Urinary bladder (tissue), 4 donors: ENCODE data around the gene NINL. TPM values are rescaled to one million over a fixed set of nuclear protein-coding genes. Genes with fewer than 3 reads are reported as not detected.
"Not testable (repeated sequence)": the region's sequence is repeated elsewhere in the genome, so short reads cannot be mapped to it uniquely, and the experiment has no call there.

Source experiments
- DNase-seq: peaks from one replicate; pipeline ENCODE4 v3.0.0-alpha.2; 2015; ENCODE audit errors: extremely low spot score
- H3K27ac ChIP-seq: one replicate; pipeline ENCODE4 v1.5.1; 2013; ENCODE audit warnings: low read depth, mild to moderate bottlenecking, moderate library complexity
- H3K36me3 ChIP-seq: one replicate; pipeline ENCODE4 v1.6.1; 2013; ENCODE audit warnings: mild to moderate bottlenecking, moderate library complexity; ENCODE audit not compliant: insufficient read depth
- H3K4me1 ChIP-seq: one replicate; pipeline ENCODE4 v1.6.1; 2013; ENCODE audit warnings: mild to moderate bottlenecking, moderate library complexity; ENCODE audit not compliant: insufficient read depth
- H3K4me3 ChIP-seq: one replicate; pipeline ENCODE4 v1.5.1; 2013; ENCODE audit warnings: low read depth, low read length
- WGBS: extraction: QIAGEN DNeasy Blood & Tissue Kit; methylation state at CpG from one replicate; pipeline ENCODE4 v1.1.7; 2013; 5-methylcytosine and 5-hydroxymethylcytosine counted together
- polyA plus RNA-seq: library from polyadenylated mRNA; stranded (reverse); fragments of 200-250 nt; gene quantifications from one replicate; pipeline ENCODE4 v1.2.3, GENCODE V29; 2013
- total RNA-seq: library from RNA; depleted of rRNA; stranded (reverse); fragments of >200 nt; gene quantifications from one replicate; pipeline ENCODE4 v1.2.3, GENCODE V29; 2014
- donor health status: healthy with polysubstance abuse.
- donor health status: healthy.

Gene NINL
- total and polyA plus RNA-seq, 2 donors = 6.2 to 11.3 TPM

DNA sequence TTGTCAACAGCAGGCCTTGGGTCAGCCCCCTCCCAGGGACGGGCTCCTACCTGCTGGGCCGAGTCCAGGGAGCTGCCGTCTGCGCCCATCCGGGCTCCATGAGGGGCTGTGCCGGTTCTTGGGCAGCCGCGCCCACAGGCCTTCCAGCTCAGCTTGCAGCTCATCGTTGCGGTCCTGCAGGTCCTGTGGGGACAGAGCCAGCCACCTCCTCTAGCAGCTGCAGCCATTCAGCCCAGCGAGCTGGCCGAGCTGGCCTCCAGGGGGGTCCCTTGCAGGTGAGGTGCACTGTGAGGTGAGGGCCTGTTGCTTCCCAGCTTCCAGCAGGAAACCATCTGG, 103.4 kb downstream of the NINL start:
- Histone ChIP-seq H3K4me3 (no peak overlapping the region), H3K27ac (no peak overlapping the region), H3K4me1 (no peaks in the 10 kb centered on the region), H3K36me3 (peaks cover 2% of the 10 kb centered on the region)
- 95% methylated on average over 12 of the region's 12 CpGs for WGBS
- DNase-seq = no peak

DNA sequence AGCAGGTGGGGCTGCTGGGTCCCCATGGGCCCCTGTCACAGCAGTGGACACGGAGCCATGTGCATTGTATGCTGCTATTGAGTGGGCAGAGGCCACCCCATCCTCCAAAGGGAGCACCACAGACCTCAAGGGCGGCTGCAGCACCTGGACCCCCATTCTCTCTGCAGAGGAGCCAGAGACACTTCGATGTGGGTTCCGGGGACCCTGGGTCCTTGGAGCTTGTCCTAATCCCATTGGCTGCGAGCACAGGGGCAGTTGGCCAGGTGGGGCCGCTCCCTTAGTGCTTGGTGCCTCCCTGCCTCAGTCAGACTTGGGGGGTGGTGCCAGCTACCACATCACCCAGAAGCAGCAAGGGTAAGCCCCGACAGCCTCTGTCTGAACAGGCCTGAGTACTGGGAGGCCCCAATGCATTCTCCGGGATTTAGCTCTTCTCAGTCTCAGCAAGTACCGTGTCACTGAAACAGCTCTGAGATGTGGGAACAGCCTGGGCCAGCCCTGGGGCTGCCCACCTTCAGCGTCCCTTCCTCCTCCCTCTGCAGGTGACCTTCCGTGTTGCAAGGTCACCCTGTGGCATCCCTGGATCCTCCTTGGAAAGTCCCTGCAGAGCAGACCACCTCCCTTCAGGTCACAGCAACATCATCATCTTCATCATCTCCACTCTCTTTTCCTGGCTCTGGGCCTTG, 104.0 kb downstream of the NINL start:
- Histone ChIP-seq H3K36me3 (peaks cover 2% of the 10 kb centered on the region), H3K27ac (no peak overlapping the region), H3K4me1 (no peaks in the 10 kb centered on the region), H3K4me3 (no peak overlapping the region)
- WGBS = 90% methylated on average over 11 of the region's 11 CpGs
- DNase-seq = no peak

DNA sequence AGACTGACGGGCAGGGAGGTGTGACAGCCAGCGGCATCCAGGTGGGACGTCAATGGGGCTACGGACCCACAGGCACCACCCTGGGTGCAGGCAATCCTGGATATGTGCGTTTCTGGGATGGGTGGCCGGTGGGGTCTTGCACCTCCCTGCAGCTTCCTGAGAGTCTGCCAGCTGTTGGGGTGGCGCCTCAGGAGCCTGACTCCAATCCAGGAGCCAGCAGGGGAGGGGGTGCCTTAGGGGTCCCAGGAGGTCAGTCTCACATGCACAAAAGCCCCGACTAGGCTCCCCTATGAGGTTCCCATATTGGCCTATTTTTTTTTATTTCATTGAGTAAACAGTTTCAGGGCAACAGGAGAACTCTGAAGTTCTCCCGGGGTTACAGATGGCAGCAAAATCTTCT, 104.5 kb downstream of the NINL start:
- no peak for DNase-seq
- Histone ChIP-seq H3K27ac (no peak overlapping the region), H3K36me3 (peaks cover 2% of the 10 kb centered on the region), H3K4me1 (no peaks in the 10 kb centered on the region), H3K4me3 (no peak overlapping the region)
- 92% methylated on average over 9 of the region's 9 CpGs for WGBS

DNA sequence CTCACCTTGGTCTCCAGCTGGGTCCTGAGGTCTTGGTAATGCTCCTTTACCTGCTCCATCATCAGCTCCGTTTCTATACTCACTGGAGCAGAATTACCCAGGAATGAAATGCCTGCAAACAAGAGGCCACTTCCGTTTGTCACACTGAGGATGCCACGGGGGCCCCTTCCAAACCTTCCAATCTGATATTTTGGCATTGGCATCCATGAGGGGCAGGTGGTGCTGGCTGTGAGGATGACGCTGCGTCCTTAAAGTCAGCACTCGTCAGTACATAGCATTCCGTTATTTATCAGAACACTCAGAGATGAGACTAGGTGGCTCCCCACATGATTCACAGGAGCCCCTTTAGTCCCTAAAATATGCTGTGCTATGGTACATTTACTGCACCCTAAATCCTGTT, 105.2 kb downstream of the NINL start:
- 94% methylated on average over 7 of the region's 7 CpGs for WGBS
- H3K4me1 ChIP-seq = no peaks in the 10 kb centered on the region
- H3K4me3 ChIP-seq = no peak overlapping the region
- no peak for DNase-seq
- peaks cover 2% of the 10 kb centered on the region for H3K36me3 ChIP-seq
- H3K27ac ChIP-seq = no peak overlapping the region

DNA sequence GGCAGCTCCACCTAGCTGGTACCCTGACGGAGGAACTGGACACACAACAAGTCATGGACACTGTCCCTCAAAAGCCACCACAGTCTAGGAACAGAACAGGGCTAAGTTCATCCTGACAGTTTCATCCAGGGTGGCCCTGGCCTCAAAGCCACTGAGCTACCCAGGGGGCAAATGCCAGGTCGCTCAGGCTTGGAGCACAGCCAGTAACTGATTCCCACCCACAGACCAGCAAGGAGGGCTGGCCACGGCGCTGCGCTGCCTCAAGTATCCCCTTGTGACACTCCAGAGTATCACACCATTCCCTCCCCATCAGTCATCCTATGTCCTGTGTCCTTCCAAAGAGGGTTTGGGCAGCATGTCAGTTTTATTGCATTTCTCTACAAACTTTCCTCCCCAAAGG, 105.7 kb downstream of the NINL start:
- H3K27ac ChIP-seq = no peak overlapping the region
- no peak for DNase-seq
- no peak overlapping the region for H3K4me3 ChIP-seq
- no peaks in the 10 kb centered on the region for H3K4me1 ChIP-seq
- peaks cover 2% of the 10 kb centered on the region for H3K36me3 ChIP-seq
- 84% methylated on average over 5 of the region's 5 CpGs for WGBS

DNA sequence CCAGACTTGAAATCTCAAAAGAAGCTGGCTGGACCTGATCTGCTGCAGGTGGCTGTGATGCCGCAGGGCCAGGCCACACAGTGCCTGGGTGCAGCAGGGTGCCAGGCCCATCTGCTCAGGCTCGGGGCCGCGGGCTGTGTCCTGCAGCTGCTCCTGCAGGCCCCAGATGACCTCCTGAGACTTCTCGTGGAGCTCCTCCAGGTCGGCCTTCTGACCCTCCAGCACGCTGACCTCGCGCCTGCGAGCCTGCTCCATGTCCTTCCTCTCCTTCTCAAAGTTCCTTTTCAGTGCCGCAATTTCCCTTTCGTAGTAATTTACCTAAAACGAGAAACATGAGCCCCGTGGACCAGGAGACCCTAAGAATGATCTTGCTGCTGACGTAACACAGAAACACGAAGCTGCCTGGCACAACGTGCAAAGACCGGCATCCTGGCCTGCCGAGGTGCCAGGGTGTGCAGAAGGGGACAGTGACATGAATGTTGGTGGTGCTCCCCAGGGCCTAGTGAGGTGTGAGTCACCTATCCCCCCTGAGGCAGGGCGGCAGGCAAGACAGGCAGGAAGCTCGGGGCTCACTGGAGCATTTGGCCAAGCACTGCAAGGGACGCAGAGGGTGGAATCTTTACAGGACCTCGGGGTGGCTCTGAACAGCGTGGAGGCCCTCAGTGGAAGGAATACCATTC, 106.3 kb downstream of the NINL start:
- Histone ChIP-seq H3K4me3 (no peak overlapping the region), H3K4me1 (no peaks in the 10 kb centered on the region), H3K27ac (no peak overlapping the region), H3K36me3 (peaks cover 2% of the 10 kb centered on the region)
- DNase-seq = no peak
- WGBS = 92% methylated on average over 24 of the region's 24 CpGs

DNA sequence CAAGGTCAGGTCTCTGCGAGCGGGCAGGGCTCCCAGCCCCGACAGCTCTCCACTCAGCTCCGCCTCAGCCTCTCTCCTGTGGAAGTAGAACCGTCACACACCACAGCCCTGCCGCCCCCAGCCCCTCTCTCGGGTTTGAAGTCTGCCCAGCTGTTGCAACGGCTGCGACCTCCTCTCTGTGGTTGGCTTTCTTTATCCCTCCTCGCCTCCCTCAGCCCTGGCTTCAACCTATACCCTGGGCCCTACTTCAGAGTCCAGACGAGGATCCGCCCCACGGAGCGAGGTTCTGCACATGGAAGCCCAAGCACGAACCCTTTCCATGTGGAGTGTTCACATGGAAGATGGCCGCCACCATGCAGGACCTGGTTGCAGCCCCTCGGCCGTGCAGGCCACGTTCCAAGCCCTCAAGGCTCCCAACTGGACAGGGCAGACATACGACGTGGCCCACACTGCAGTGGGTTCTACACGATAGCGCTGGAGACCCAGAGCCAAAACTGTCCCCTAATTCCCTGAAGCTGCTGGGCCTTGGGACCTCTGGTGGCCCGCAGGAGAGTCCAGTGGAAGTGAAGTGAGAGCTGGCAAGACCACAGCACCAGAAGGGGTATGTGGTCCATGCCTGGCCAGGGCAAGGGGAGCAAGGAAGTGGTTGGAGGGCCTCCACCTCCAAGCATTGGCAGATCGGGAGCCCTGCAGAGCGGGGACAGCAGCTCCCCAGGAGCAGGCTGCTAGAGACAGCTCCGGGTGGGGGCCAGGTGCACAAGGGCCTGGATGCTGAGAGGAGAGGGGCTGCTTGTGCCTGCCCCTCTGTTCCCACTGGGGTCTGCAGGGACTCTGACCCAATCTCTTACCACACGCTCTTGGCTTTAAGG, 108.1 kb downstream of the NINL start:
- Histone ChIP-seq H3K4me3 (no peak overlapping the region), H3K4me1 (no peaks in the 10 kb centered on the region), H3K27ac (no peak overlapping the region), H3K36me3 (peaks cover 2% of the 10 kb centered on the region)
- WGBS = 93% methylated on average over 28 of the region's 28 CpGs
- DNase-seq = no peak

DNA sequence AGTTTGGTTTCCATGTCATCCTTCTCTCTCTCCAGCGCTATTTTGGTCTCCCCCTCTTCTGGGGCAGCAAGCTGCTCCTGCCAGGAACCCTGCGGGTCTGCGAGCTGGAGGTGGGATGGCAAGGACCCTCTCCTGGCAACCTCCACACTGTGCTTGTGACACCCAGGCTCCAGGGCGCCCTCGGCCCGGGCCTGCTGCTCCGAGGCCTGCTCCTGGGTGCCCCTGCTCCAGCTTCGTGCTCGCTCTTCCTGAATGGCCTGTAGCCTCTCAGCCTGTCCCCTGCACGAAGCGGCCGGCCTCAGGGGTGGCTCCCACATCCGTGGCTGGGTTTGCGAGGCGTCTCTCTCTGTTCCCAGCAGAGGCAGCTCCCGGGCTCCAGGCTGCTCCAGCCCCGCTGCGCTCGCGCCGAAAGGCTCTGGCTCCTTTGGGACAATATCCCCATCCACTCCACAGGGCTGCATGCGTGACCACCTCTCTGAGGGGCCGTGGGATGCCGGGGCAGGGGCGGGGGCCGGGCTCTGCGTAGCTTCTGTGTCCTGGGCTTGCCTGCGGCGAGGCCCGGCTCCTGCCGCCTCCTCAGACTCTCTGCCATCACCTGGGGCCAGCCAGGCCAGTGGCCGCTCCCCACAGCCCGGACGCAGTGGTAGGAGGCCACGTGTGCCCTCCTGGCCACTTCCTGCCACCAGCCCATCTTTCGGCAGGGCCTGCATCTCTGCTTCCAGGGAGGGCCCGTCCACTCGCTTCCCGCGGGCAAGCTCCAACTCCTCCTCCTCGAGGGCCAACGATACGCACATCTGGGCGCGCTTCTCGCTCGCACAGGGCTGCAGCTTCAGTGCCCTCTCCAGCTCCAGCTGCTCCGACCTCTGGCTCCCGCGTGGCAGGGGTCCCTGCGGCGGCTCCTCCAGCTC, 109.0 kb downstream of the NINL start:
- 94% methylated on average over 52 of the region's 52 CpGs for WGBS
- Histone ChIP-seq H3K4me1 (no peaks in the 10 kb centered on the region), H3K4me3 (no peak overlapping the region), H3K36me3 (no peaks in the 10 kb centered on the region), H3K27ac (no peak overlapping the region)
- DNase-seq = no peak

DNA sequence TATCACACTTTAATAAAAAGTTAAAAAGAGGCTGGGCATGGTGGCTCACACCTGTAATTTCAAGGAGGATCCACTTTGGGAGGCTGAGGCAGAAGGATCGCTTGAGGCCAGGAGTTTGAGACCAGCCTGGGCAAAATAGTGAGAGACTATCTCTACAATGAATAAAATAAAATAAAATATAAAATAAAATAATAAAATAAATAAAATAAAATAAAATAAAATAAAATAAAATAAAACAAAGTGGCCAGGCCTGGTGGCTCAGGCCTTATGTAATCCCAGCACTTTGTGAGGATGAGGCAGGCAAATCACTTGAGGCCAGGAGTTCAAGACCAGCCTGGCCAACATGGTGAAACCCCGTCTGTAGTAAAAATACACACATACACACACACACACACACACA, 112.0 kb downstream of the NINL start:
- H3K27ac ChIP-seq, H3K4me3 ChIP-seq, DNase-seq, H3K36me3 ChIP-seq, H3K4me1 ChIP-seq: not testable (repeated sequence)
- 95% methylated on average over 2 of the region's 2 CpGs for WGBS

DNA sequence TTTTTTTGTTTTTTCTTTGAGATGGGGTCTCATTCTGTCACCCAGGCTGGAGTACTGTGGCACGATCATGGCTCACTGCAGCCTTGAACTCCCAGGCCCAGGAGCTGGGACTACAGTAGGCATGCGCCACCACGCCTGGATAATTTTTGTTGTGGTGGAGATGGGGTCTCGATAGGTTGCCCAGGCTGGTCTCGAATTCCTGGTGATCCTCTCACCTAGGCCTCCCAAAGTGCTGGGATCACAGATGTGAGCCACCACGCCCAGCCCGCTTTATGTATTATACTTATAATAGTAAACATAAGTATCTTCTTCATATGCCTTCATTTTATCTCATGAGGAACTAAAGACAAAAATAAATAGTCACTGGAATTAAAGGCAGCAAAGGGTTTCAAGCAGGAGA, 114.3 kb downstream of the NINL start:
- peaks cover 3% of the 10 kb centered on the region for H3K36me3 ChIP-seq
- 96% methylated on average over 7 of the region's 7 CpGs for WGBS
- H3K4me3 ChIP-seq = no peak overlapping the region
- H3K4me1 ChIP-seq = no peaks in the 10 kb centered on the region
- H3K27ac ChIP-seq = no peak overlapping the region
- no peak for DNase-seq

DNA sequence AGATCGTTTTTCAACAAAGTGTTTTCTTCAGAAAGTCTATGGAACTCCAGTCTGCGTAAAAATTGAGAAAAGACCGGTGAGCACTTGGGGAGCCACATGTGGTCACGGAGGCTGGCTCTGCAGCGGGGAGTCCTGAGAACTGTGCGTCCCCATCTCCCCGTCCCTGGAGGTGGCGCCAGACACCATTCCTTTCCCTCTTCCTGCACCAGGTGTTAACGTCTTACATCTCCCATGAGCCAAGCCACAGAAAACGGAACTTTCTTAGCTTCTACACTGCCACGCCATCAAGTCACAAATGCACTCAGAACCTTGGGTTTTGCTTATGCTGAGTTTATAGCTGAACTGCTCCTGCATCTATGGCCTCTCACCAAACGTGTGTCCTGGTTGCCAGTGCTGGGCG, 115.3 kb downstream of the NINL start:
- Histone ChIP-seq H3K4me3 (no peak overlapping the region), H3K4me1 (no peaks in the 10 kb centered on the region), H3K36me3 (peaks cover 3% of the 10 kb centered on the region), H3K27ac (no peak overlapping the region)
- 70% methylated on average over 13 of the region's 13 CpGs for WGBS
- no peak for DNase-seq

DNA sequence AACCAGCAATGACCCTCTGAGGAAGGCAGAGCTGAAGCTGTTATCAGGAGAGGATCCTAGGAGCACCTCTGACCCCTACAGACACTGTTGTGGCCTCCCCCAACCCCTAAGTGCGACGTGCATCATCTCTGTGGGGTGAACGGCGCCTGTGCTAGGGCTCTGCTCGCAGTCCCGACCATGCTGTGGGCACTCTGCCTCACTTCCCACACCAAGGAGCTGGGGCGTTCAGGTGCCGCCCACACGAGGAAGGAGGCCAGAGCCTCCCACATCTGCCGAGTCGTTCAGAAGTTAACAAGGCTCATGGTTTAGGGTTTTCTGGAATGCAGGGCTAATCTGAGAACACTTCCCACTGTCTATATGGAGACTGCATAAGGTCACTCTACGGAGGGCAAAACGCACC, 115.8 kb downstream of the NINL start:
- H3K27ac ChIP-seq = no peak overlapping the region
- 91% methylated on average over 13 of the region's 13 CpGs for WGBS
- no peak overlapping the region for H3K4me3 ChIP-seq
- no peak for DNase-seq
- H3K4me1 ChIP-seq = no peaks in the 10 kb centered on the region
- peaks cover 3% of the 10 kb centered on the region for H3K36me3 ChIP-seq
